GM18909 (cell line): Measurements from ENCODE around the gene GAB1.

Experiments
- ATAC-seq: cut with Tn5 transposase; IDR thresholded peaks from one replicate; pipeline ENCODE4 v1.9.1; 2021; ENCODE audit warnings: mild to moderate bottlenecking; ENCODE audit not compliant: unreplicated experiment, poor library complexity

Gene GAB1

GRCh38 chr4:143407888-143408287 is 71.2 kb downstream of the GAB1 start:
- no peak for ATAC-seq

GRCh38 chr4:143410015-143410414 is 73.3 kb downstream of the GAB1 start:
- no peak for ATAC-seq

GRCh38 chr4:143411527-143412419 is 75.1 kb downstream of the GAB1 start:
- no peak for ATAC-seq

- ATAC-seq: no peak
Measured at GRCh38 chr4:143412420-143412758, 75.7 kb downstream of the GAB1 start.

- peak; percentile 94 for ATAC-seq
Measured at GRCh38 chr4:143417679-143418403, 81.2 kb downstream of the GAB1 start.

GRCh38 chr4:143420227-143420626 is 83.6 kb downstream of the GAB1 start:
- peak; percentile 28 for ATAC-seq

GRCh38 chr4:143421609-143422008 is 84.9 kb downstream of the GAB1 start:
- ATAC-seq: no peak

- ATAC-seq: no peak
Measured at GRCh38 chr4:143424276-143424675, 87.6 kb downstream of the GAB1 start.

GRCh38 chr4:143431526-143432257 is 95.0 kb downstream of the GAB1 start:
- no peak for ATAC-seq

GRCh38 chr4:143432258-143432591 is 95.5 kb downstream of the GAB1 start:
- ATAC-seq: no peak

- no peak for ATAC-seq
Measured at GRCh38 chr4:143433231-143433630, 96.6 kb downstream of the GAB1 start.

- no peak for ATAC-seq
Measured at GRCh38 chr4:143435955-143436354, 99.3 kb downstream of the GAB1 start.

- ATAC-seq: no peak
Measured at GRCh38 chr4:143437476-143437875, 100.8 kb downstream of the GAB1 start.

- ATAC-seq: no peak
Measured at GRCh38 chr4:143437937-143438336, 101.3 kb downstream of the GAB1 start.

GRCh38 chr4:143438710-143439109 is 102.0 kb downstream of the GAB1 start:
- no peak for ATAC-seq

- ATAC-seq: no peak
Measured at GRCh38 chr4:143441109-143441508, 104.4 kb downstream of the GAB1 start.

- no peak for ATAC-seq
Measured at GRCh38 chr4:143441678-143442077, 105.0 kb downstream of the GAB1 start.

GRCh38 chr4:143443728-143444127 is 107.1 kb downstream of the GAB1 start:
- ATAC-seq: no peak

- no peak for ATAC-seq
Measured at GRCh38 chr4:143451186-143451585, 114.5 kb downstream of the GAB1 start.

GRCh38 chr4:143455211-143455610 is 118.5 kb downstream of the GAB1 start:
- no peak for ATAC-seq

- no peak for ATAC-seq
Measured at GRCh38 chr4:143458966-143459365, 122.3 kb downstream of the GAB1 start.
